ENCODE data around the gene CALML5. TPM values are rescaled to one million over a fixed set of nuclear protein-coding genes. Genes with fewer than 3 reads are reported as not detected.

Gene CALML5
- total RNA-seq, 1 donor from 2014 or later, result not detected

- no peak for DNase-seq (ENCODE audit: extremely low spot score, unreplicated experiment)
- Mint-ChIP-seq H3K27ac (ENCODE audit: unreplicated experiment) (no peak overlapping the region), H3K9me3 (ENCODE audit: unreplicated experiment) (peaks cover 8% of the 10 kb centered on the region), H3K4me3 (ENCODE audit: unreplicated experiment) (no peak overlapping the region), H3K27me3 (ENCODE audit: unreplicated experiment) (no peaks in the 10 kb centered on the region), H3K4me1 (ENCODE audit: unreplicated experiment) (peaks cover 13% of the 10 kb centered on the region), H3K36me3 (ENCODE audit: unreplicated experiment) (no peaks in the 10 kb centered on the region)
- no peak for TF ChIP-seq CTCF (IDR thresholded peaks at IDR 0.05)
Observed at GRCh38 chr10:5466451-5467206, 32.7 kb downstream of the CALML5 start.

- DNase-seq (ENCODE audit: extremely low spot score, unreplicated experiment), result no peak
- no peaks in the 10 kb centered on the region for H3K27me3 Mint-ChIP-seq (ENCODE audit: unreplicated experiment)
- peaks cover 19% of the 10 kb centered on the region for H3K4me1 Mint-ChIP-seq (ENCODE audit: unreplicated experiment)
- no peak overlapping the region for H3K4me3 Mint-ChIP-seq (ENCODE audit: unreplicated experiment)
- no peak for TF ChIP-seq CTCF (IDR thresholded peaks at IDR 0.05)
- peaks cover 8% of the 10 kb centered on the region for H3K9me3 Mint-ChIP-seq (ENCODE audit: unreplicated experiment)
- no peaks in the 10 kb centered on the region for H3K36me3 Mint-ChIP-seq (ENCODE audit: unreplicated experiment)
- no peak overlapping the region for H3K27ac Mint-ChIP-seq (ENCODE audit: unreplicated experiment)
Observed at GRCh38 chr10:5465976-5466450, 33.4 kb downstream of the CALML5 start.

GRCh38 chr10:5464546-5464945 is 34.8 kb downstream of the CALML5 start:
- H3K4me3 Mint-ChIP-seq (ENCODE audit: unreplicated experiment), result no peak overlapping the region
- no peaks in the 10 kb centered on the region for H3K27me3 Mint-ChIP-seq (ENCODE audit: unreplicated experiment)
- peaks cover 8% of the 10 kb centered on the region for H3K9me3 Mint-ChIP-seq (ENCODE audit: unreplicated experiment)
- H3K4me1 Mint-ChIP-seq (ENCODE audit: unreplicated experiment), result peaks cover 19% of the 10 kb centered on the region
- no peaks in the 10 kb centered on the region for H3K36me3 Mint-ChIP-seq (ENCODE audit: unreplicated experiment)
- no peak for TF ChIP-seq CTCF (IDR thresholded peaks at IDR 0.05)
- H3K27ac Mint-ChIP-seq (ENCODE audit: unreplicated experiment), result no peak overlapping the region
- DNase-seq (ENCODE audit: extremely low spot score, unreplicated experiment), result no peak

- H3K9me3 Mint-ChIP-seq (ENCODE audit: unreplicated experiment), result peaks cover under 1% of the 10 kb centered on the region
- peaks cover 16% of the 10 kb centered on the region for H3K4me1 Mint-ChIP-seq (ENCODE audit: unreplicated experiment)
- H3K36me3 Mint-ChIP-seq (ENCODE audit: unreplicated experiment), result peaks cover 6% of the 10 kb centered on the region
- H3K27me3 Mint-ChIP-seq (ENCODE audit: unreplicated experiment), result no peaks in the 10 kb centered on the region
- H3K27ac Mint-ChIP-seq (ENCODE audit: unreplicated experiment), result no peak overlapping the region
- no peak for DNase-seq (ENCODE audit: extremely low spot score, unreplicated experiment)
- no peak for TF ChIP-seq CTCF (IDR thresholded peaks at IDR 0.05)
- H3K4me3 Mint-ChIP-seq (ENCODE audit: unreplicated experiment), result no peak overlapping the region
Observed at GRCh38 chr10:5462841-5463293, 36.5 kb downstream of the CALML5 start.

- H3K4me3 Mint-ChIP-seq (ENCODE audit: unreplicated experiment), result no peak overlapping the region
- H3K27me3 Mint-ChIP-seq (ENCODE audit: unreplicated experiment), result no peaks in the 10 kb centered on the region
- no peak overlapping the region for H3K27ac Mint-ChIP-seq (ENCODE audit: unreplicated experiment)
- peaks cover 8% of the 10 kb centered on the region for H3K36me3 Mint-ChIP-seq (ENCODE audit: unreplicated experiment)
- no peak for DNase-seq (ENCODE audit: extremely low spot score, unreplicated experiment)
- no peaks in the 10 kb centered on the region for H3K9me3 Mint-ChIP-seq (ENCODE audit: unreplicated experiment)
- TF ChIP-seq CTCF (IDR thresholded peaks at IDR 0.05), result no peak
- peaks cover 16% of the 10 kb centered on the region for H3K4me1 Mint-ChIP-seq (ENCODE audit: unreplicated experiment)
Observed at GRCh38 chr10:5461914-5462840, 37.2 kb downstream of the CALML5 start.

Measured in osteocyte (in vitro differentiated cells).